IMR-90 (cell line): Measurements from ENCODE around the gene CALML3. TPM values are rescaled to one million over a fixed set of nuclear protein-coding genes. Genes with fewer than 3 reads are reported as not detected.

Source experiments
- ATAC-seq: fragments of 200-7000 bp; cut with Tn5 transposase; 2 replicates; pipeline ENCODE4 v1.9.1; 2020; ENCODE audit warnings: low read depth, mild to moderate bottlenecking, moderate library complexity
- BruUV-seq: library from RNA; stranded (reverse); fragments of 400-500 nt; replicated peaks from 2 replicates; lab custom pipeline; 2021; lab: Mats Ljungman, UMichigan
- CTCF ChIA-PET: fragments of 300-600 bp; formaldehyde crosslinking; extraction: SDS; loops from one replicate; lab custom pipeline; 2021; ENCODE audit warnings: antibody characterized with exemption; lab: Yijun Ruan, JAX
- POLR2A ChIA-PET: fragments of 300-600 bp; sonication (Branson Sonifier 250); formaldehyde crosslinking; loops from one replicate; lab custom pipeline; 2022; ENCODE audit warnings: antibody characterized with exemption; ENCODE audit not compliant: unreplicated experiment; lab: Charles Lee
- DNase-seq: peaks from one replicate; pipeline ENCODE4 v3.0.0; 2013
- H2AFZ ChIP-seq: replicated peaks from 2 replicates; pipeline ENCODE3; 2013; ENCODE audit warnings: low read length, mild to moderate bottlenecking; ENCODE audit not compliant: poor library complexity
- H2AK5ac ChIP-seq: 2 replicates; pipeline ENCODE4 v1.6.1; 2013; ENCODE audit warnings: low read depth, low read length, inconsistent platforms
- H2AK9ac ChIP-seq: replicated peaks from 2 replicates; pipeline ENCODE3; 2013; ENCODE audit warnings: mild to moderate bottlenecking, low read depth, low read length, moderate library complexity; ENCODE audit not compliant: poor library complexity
- H2BK120ac ChIP-seq: 2 replicates; pipeline ENCODE4 v1.6.1; 2013; ENCODE audit warnings: low read depth, low read length, inconsistent platforms
- H2BK15ac ChIP-seq: 3 replicates; pipeline ENCODE4 v1.6.1; 2013; ENCODE audit warnings: low read depth, low read length, inconsistent platforms
- H2BK20ac ChIP-seq: 2 replicates; pipeline ENCODE4 v1.6.1; 2013; ENCODE audit warnings: low read depth, mild to moderate bottlenecking, inconsistent platforms, low read length, moderate library complexity
- H2BK5ac ChIP-seq: 2 replicates; pipeline ENCODE4 v1.6.1; 2013; ENCODE audit warnings: mild to moderate bottlenecking, low read depth, low read length, inconsistent platforms; ENCODE audit not compliant: poor library complexity, severe bottlenecking
- H3K14ac ChIP-seq: replicated peaks from 2 replicates; pipeline ENCODE4 v1.6.1; 2013; ENCODE audit warnings: low read depth, low read length, inconsistent platforms
- H3K18ac ChIP-seq: 2 replicates; pipeline ENCODE4 v1.6.1; 2013; ENCODE audit warnings: low read depth, low read length, control low read depth
- H3K23ac ChIP-seq: 2 replicates; pipeline ENCODE4 v1.6.1; 2013; ENCODE audit warnings: low read depth, low read length, inconsistent platforms
- H3K27ac ChIP-seq: 2 replicates; pipeline ENCODE4 v1.5.1; 2013; ENCODE audit warnings: mild to moderate bottlenecking, control low read depth, low read length; ENCODE audit not compliant: insufficient read depth
- H3K27me3 ChIP-seq: 2 replicates; pipeline ENCODE4 v1.6.1; 2013; ENCODE audit warnings: low read length; ENCODE audit not compliant: control insufficient read depth, insufficient read depth
- H3K36me3 ChIP-seq: 2 replicates; pipeline ENCODE4 v1.6.1; 2013; ENCODE audit warnings: low read length, mixed read lengths; ENCODE audit not compliant: control insufficient read depth, insufficient read depth
- H3K4ac ChIP-seq: 2 replicates; pipeline ENCODE4 v1.6.1; 2013; ENCODE audit warnings: low read depth, low read length, inconsistent platforms
- H3K4me1 ChIP-seq: 2 replicates; pipeline ENCODE4 v1.6.1; 2013; ENCODE audit warnings: low read length, mixed read lengths; ENCODE audit not compliant: control insufficient read depth, insufficient read depth
- H3K4me2 ChIP-seq: 2 replicates; pipeline ENCODE4 v1.6.1; 2013; ENCODE audit warnings: low read depth, mild to moderate bottlenecking, control low read depth, low read length, moderate library complexity
- H3K4me3 ChIP-seq: 2 replicates; pipeline ENCODE4 v1.5.1; 2013; ENCODE audit warnings: low read depth, mild to moderate bottlenecking, control low read depth, low read length, moderate library complexity; ENCODE audit not compliant: insufficient read depth
- H3K56ac ChIP-seq: 2 replicates; pipeline ENCODE4 v1.6.1; 2013; ENCODE audit warnings: low read length, inconsistent platforms; ENCODE audit not compliant: insufficient read depth; ENCODE audit errors: extremely low read depth
- H3K79me1 ChIP-seq, 2 experiments: 2 replicates each; pipeline ENCODE4 v1.6.1; 2013; ENCODE audit warnings: low read length in 2 of 2, inconsistent platforms in 1 of 2, low read depth in 1 of 2
- H3K9ac ChIP-seq: 2 replicates; pipeline ENCODE4 v1.6.1; 2013; ENCODE audit warnings: low read depth, low read length, control low read depth
- H3K9me1 ChIP-seq: 2 replicates; pipeline ENCODE4 v1.6.1; 2013; ENCODE audit warnings: low read length, inconsistent platforms; ENCODE audit not compliant: insufficient read depth
- H3K9me3 ChIP-seq: 2 replicates; pipeline ENCODE4 v1.6.1; 2013; ENCODE audit warnings: low read length; ENCODE audit not compliant: control insufficient read depth, insufficient read depth
- H4K20me1 ChIP-seq: 2 replicates; pipeline ENCODE4 v1.6.1; 2013; ENCODE audit warnings: low read length, inconsistent platforms; ENCODE audit not compliant: insufficient read depth
- H4K5ac ChIP-seq: 2 replicates; pipeline ENCODE4 v1.6.1; 2013; ENCODE audit warnings: mild to moderate bottlenecking, low read depth, low read length, control low read depth
- H4K8ac ChIP-seq, 2 experiments: 2 replicates each; pipeline ENCODE4 v1.6.1; 2013; ENCODE audit warnings: low read depth in 2 of 2, low read length in 2 of 2, control low read depth in 1 of 2, inconsistent platforms in 1 of 2
- H4K91ac ChIP-seq: 2 replicates; pipeline ENCODE4 v1.6.1; 2013; ENCODE audit warnings: low read depth, low read length, inconsistent platforms; ENCODE audit not compliant: insufficient read depth
- BHLHE40 ChIP-seq: fragments of 150-350 bp; IDR thresholded peaks from 2 replicates; pipeline ENCODE4 v1.6.1; 2016; ENCODE audit warnings: mild to moderate bottlenecking, low read depth, low read length
- CTCF ChIP-seq: conservative IDR thresholded peaks from 2 replicates; pipeline ENCODE4 v1.5.1; 2012; ENCODE audit warnings: mild to moderate bottlenecking, low read depth, low read length, improper control_type of control experiment
- FOS ChIP-seq: fragments of 150-350 bp; IDR thresholded peaks from 2 replicates; pipeline ENCODE4 v1.6.1; 2016; ENCODE audit warnings: low read depth, low read length
- MAFK ChIP-seq: IDR thresholded peaks from 2 replicates; pipeline ENCODE4 v1.6.1; 2012; ENCODE audit warnings: low read depth, low read length, improper control_type of control experiment
- MAZ ChIP-seq: IDR thresholded peaks from 2 replicates; pipeline ENCODE4 v1.6.1; 2012; ENCODE audit warnings: low read depth, mild to moderate bottlenecking, low read length, improper control_type of control experiment, moderate library complexity, borderline replicate concordance
- NFE2L2 ChIP-seq: fragments of 150-350 bp; IDR thresholded peaks from 2 replicates; pipeline ENCODE4 v1.6.1; 2016; ENCODE audit warnings: low read depth, mild to moderate bottlenecking, low read length
- POLR2A ChIP-seq: IDR thresholded peaks from 2 replicates; pipeline ENCODE4 v1.6.1; 2012; ENCODE audit warnings: mild to moderate bottlenecking, low read depth, low read length
- RAD21 ChIP-seq: IDR thresholded peaks from 2 replicates; pipeline ENCODE4 v1.6.1; 2012; ENCODE audit warnings: low read length, improper control_type of control experiment
- SMC3 ChIP-seq: fragments of 150-350 bp; IDR thresholded peaks from 2 replicates; pipeline ENCODE4 v1.6.1; 2016; ENCODE audit warnings: low read depth, mild to moderate bottlenecking, antibody characterized with exemption, low read length, moderate library complexity
- USF2 ChIP-seq: fragments of 150-350 bp; IDR thresholded peaks from 2 replicates; pipeline ENCODE4 v1.6.1; 2017; ENCODE audit warnings: mild to moderate bottlenecking, antibody characterized with exemption, low read length, low read depth
- WGBS, 2 experiments: methylation state at CpG; one replicate each; pipeline versions ENCODE4 v1.1.5 to v1.1.7; 2013; ENCODE audit warnings: missing lambda C conversion rate in 2 of 2; ENCODE audit not compliant: insufficient read length in 1 of 2; ENCODE audit errors: extremely low coverage in 2 of 2; 5-methylcytosine and 5-hydroxymethylcytosine counted together
- dilution Hi-C: fragments of 300-500 bp; cut with HindIII; formaldehyde crosslinking; loops from one replicate; pipeline ENCODE4 v1.14.3; 2018; ENCODE audit warnings: low sequenced_read_pairs; ENCODE audit not compliant: unreplicated experiment
- in situ Hi-C: fragments of 300-500 bp; cut with MboI; formaldehyde crosslinking; loops from 3 replicates; pipeline ENCODE4 v1.14.3; 2019; ENCODE audit warnings: low sequenced_read_pairs, inconsistent platforms, mixed read lengths
- intact Hi-C: fragments of 100-400 bp; cut with micrococcal nuclease; formaldehyde crosslinking; loops from 2 replicates; pipeline ENCODE4 v1.10.0; 2022
- polyA plus RNA-seq, 3 experiments: library from polyadenylated mRNA; depleted of rRNA; stranded (reverse); fragments of >200 nt; gene quantifications; 2 replicates each; pipeline ENCODE4 v1.2.3, GENCODE V29; 2012; ENCODE audit warnings: low replicate concordance in 1 of 3
- total RNA-seq: library from RNA; depleted of rRNA; stranded (reverse); fragments of >200 nt; gene quantifications from 2 replicates; pipeline ENCODE4 v1.2.3, GENCODE V29; 2012

CALML3 gene
- total and polyA plus RNA-seq, 2 of the 4 experiments (the other 2 are of a cell fraction), result not detected

- peak overlapping the region; percentile 49; the same call in 1 of the 2 replicates for H3K56ac ChIP-seq
- POLR2A ChIA-PET, result interaction anchor here (0.6 kb wide), 1 partner anchor 649 kb away, joined by 3 read pairs; no protein-coding TSS in a partner anchor
- peaks cover 43% of the 10 kb centered on the region for H3K4me1 ChIP-seq
- peak; percentile 86 for ATAC-seq
- peaks cover 34% of the 10 kb centered on the region for H3K9me1 ChIP-seq
- CTCF ChIA-PET, result interaction anchor here (0.9 kb wide), 1 partner anchor 9 kb away, joined by 3 read pairs; no protein-coding TSS in a partner anchor
- peak overlapping the region; percentile 97 for H2AK5ac ChIP-seq
- peak overlapping the region; percentile 69 for H3K18ac ChIP-seq
- no TSS peak for BruUV-seq
- TF ChIP-seq MAZ (peak; percentile 46; the same call in 1 of the 2 replicates), NFE2L2 (peak; percentile 13; the same call in 1 of the 2 replicates), MAFK (no peak), SMC3 (0 out of 2 replicates have a peak, but pooled peaks have one; percentile 10), FOS (peak; percentile 79), USF2 (peak; percentile 64; the same call in 1 of the 2 replicates), RAD21 (peak; percentile 12; the same call in 1 of the 2 replicates), BHLHE40 (peak; percentile 91), POLR2A (no peak), CTCF (no peak)
- H3K9ac ChIP-seq, result 0 out of 2 replicates have a peak overlapping the region, but pooled peaks have one; percentile 11
- peak overlapping the region; percentile 9; the same call in 1 of the 2 replicates for H3K4me2 ChIP-seq
- no peaks in the 10 kb centered on the region for H3K36me3 ChIP-seq
- dilution Hi-C loops (no loop called here), intact Hi-C loops (loop anchor here (2.0 to 5.0 kb wide), 2 partner anchors 76 to 99 kb away; no protein-coding TSS in a partner anchor), in situ Hi-C loops (no loop called here)
- peak overlapping the region; percentile 81 for H4K5ac ChIP-seq
- peak overlapping the region; percentile 84 for H3K14ac ChIP-seq
- peak overlapping the region; percentile 82 for H2AFZ ChIP-seq
- H3K4me3 ChIP-seq, result no peak overlapping the region
- H2BK15ac ChIP-seq, result peak overlapping the region; percentile 94; the same call in 2 of the 3 replicates
- H3K27ac ChIP-seq, result peak overlapping the region; percentile 83
- H4K91ac ChIP-seq, result peak overlapping the region; percentile 95
- DNase-seq, result peak; percentile 97
- peaks cover 0 to 20% of the 10 kb centered on the region in 2 experiments; a peak in 2 of 4 replicates for H3K79me1 ChIP-seq
- no peaks in the 10 kb centered on the region for H4K20me1 ChIP-seq
- H2BK20ac ChIP-seq, result peak overlapping the region; percentile 95
- H2BK120ac ChIP-seq, result peak overlapping the region; percentile 98
- H3K4ac ChIP-seq, result peak overlapping the region; percentile 98
- peak overlapping the region; percentile 96 for H3K23ac ChIP-seq
- H3K27me3 ChIP-seq, result no peaks in the 10 kb centered on the region
- peak overlapping the region; percentile 94 for H2AK9ac ChIP-seq
- peak overlapping the region; percentile 86 for H2BK5ac ChIP-seq
- H4K8ac ChIP-seq, result peak overlapping the region; percentile 45 to 90
- 71% methylated on average over 2 of the region's 23 CpGs; no CpG with 5 or more reads in 1 of the 2 experiments for WGBS, 2 experiments
- peaks cover 7% of the 10 kb centered on the region; the same call in 1 of the 2 replicates for H3K9me3 ChIP-seq
Observed at GRCh38 chr10:5545778-5546710, 21.3 kb downstream of the CALML3 start.
